Mammary epithelial cell (primary cell): Measurements from ENCODE around the gene CAMSAP1.

ENCODE experiments used
- CTCF ChIP-seq, 2 donors: IDR thresholded peaks in 1 of 2; conservative IDR thresholded peaks in 1 of 2; 2 replicates each; pipeline ENCODE4 v1.5.1; 2011 to 2012; ENCODE audit warnings: inconsistent platforms in 2 of 2, low read length in 2 of 2, mild to moderate bottlenecking in 2 of 2, control low read depth in 1 of 2, low read depth in 1 of 2; ENCODE audit not compliant: insufficient read depth in 1 of 2; ENCODE audit errors: extremely low read depth in 1 of 2
- EZH2 ChIP-seq: IDR thresholded peaks from 2 replicates; pipeline ENCODE4 v1.6.1; 2012; ENCODE audit warnings: low read length, inconsistent platforms, borderline replicate concordance

DNA sequence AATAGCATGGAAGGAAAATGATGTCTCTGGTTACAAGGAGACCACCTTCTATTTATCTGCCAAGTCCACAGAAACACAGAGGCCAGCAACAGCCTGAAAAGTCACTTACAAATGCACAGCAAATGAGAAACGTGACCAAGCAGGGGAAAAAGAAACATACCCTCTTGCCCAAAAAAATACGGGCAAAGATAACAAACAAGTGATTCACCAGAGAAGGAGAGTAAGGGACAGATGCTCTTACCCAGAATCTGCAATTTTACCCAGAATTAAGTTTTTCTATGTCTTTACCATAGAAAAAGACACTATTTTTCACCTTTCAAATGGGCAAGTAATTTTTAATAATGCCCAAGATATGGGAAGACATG, 28.1 kb downstream of the CAMSAP1 start:
- TF ChIP-seq CTCF (conservative IDR thresholded peaks at IDR 0.05 in 1 of 2, IDR thresholded peaks at IDR 0.05 in 1 of 2; ENCODE audit: extremely low read depth in 1 of 2, insufficient read depth in 1 of 2, low read depth in 1 of 2, low read length in 2 of 2) (no peak), EZH2 (no peak)
